ENCODE data around the gene PDZRN4.
"Not testable (repeated sequence)": the region's sequence is repeated elsewhere in the genome, so short reads cannot be mapped to it uniquely, and the experiment has no call there.

The PDZRN4 gene

DNA sequence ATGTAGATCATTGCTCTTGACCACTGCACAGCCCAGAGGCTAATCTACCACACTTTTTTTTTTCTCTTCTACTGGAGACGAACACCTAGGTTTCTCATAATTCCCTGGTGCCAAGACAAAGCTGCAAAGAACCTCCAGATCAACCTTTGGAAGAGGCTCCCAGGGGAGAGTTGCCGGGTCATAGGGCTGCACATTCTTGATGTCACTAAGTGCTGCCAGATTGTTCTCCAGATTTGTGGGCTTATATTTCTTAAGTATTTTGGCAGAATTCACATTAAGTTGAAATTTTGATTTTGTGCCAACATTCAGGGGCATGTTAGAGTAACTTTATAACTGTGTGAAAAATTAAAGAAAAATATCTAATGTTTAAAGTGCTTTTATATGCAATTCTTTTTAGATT, 13.5 kb upstream of the PDZRN4 start:
- no peak overlapping the region for H3K27ac ChIP-seq (replicated peaks)
- no peak overlapping the region for H3K4me3 ChIP-seq (replicated peaks; ENCODE audit: insufficient read depth, low read length)
- TF ChIP-seq GABPA (IDR thresholded peaks at IDR 0.05; ENCODE audit: low read depth): no peak
- TF ChIP-seq SPI1 (IDR thresholded peaks at IDR 0.05; ENCODE audit: borderline replicate concordance, low read depth): no peak
- no peak for TF ChIP-seq POLR2AphosphoS5 (IDR thresholded peaks at IDR 0.05; ENCODE audit: low read depth)
- TF ChIP-seq, protein P1, sequence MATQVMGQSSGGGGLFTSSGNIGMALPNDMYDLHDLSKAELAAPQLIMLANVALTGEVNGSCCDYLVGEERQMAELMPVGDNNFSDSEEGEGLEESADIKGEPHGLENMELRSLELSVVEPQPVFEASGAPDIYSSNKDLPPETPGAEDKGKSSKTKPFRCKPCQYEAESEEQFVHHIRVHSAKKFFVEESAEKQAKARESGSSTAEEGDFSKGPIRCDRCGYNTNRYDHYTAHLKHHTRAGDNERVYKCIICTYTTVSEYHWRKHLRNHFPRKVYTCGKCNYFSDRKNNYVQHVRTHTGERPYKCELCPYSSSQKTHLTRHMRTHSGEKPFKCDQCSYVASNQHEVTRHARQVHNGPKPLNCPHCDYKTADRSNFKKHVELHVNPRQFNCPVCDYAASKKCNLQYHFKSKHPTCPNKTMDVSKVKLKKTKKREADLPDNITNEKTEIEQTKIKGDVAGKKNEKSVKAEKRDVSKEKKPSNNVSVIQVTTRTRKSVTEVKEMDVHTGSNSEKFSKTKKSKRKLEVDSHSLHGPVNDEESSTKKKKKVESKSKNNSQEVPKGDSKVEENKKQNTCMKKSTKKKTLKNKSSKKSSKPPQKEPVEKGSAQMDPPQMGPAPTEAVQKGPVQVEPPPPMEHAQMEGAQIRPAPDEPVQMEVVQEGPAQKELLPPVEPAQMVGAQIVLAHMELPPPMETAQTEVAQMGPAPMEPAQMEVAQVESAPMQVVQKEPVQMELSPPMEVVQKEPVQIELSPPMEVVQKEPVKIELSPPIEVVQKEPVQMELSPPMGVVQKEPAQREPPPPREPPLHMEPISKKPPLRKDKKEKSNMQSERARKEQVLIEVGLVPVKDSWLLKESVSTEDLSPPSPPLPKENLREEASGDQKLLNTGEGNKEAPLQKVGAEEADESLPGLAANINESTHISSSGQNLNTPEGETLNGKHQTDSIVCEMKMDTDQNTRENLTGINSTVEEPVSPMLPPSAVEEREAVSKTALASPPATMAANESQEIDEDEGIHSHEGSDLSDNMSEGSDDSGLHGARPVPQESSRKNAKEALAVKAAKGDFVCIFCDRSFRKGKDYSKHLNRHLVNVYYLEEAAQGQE (IDR thresholded peaks at IDR 0.05; ENCODE audit: insufficient replicate concordance, low read depth): no peak
- no peak for TF ChIP-seq CTCF (IDR thresholded peaks at IDR 0.05; ENCODE audit: insufficient read depth, low read length)
- no peaks in the 10 kb centered on the region for H3K27me3 ChIP-seq (ENCODE audit: insufficient read depth, poor library complexity, severe bottlenecking)
- DNase-seq (ENCODE audit: low read depth in 1 of 2, low spot score in 1 of 2): no peak

DNA sequence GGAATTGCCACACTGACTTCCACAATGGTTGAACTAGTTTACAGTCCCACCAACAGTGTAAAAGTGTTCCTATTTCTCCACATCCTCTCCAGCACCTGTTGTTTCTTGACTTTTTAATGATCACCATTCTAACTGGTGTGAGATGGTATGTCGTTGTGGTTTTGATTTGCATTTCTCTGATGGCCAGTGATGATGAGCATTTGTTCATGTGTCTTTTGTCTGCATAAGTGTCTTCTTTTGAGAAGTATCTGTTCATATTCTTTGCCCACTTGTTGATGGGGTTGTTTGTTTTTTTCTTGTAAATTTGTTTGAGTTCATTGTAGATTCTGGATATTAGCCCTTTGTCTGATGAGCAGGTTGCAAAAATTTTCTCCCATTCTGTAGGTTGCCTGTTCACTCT, 8.6 kb upstream of the PDZRN4 start:
- not testable (repeated sequence) for DNase-seq (ENCODE audit: low read depth in 1 of 2, low spot score in 1 of 2); H3K27ac ChIP-seq (replicated peaks); H3K27me3 ChIP-seq (ENCODE audit: insufficient read depth, poor library complexity, severe bottlenecking); H3K4me3 ChIP-seq (replicated peaks; ENCODE audit: insufficient read depth, low read length)

GRCh38 chr12:41184864-41185263, 3.3 kb upstream of the PDZRN4 start:
- Histone ChIP-seq H3K4me3 (replicated peaks; ENCODE audit: insufficient read depth, low read length) (no peak overlapping the region), H3K27ac (replicated peaks) (no peak overlapping the region), H3K27me3 (ENCODE audit: insufficient read depth, poor library complexity, severe bottlenecking) (peaks cover 26% of the 10 kb centered on the region)
- no peak for DNase-seq (ENCODE audit: low read depth in 1 of 2, low spot score in 1 of 2)
- TF ChIP-seq GABPA (IDR thresholded peaks at IDR 0.05; ENCODE audit: low read depth) (no peak), SPI1 (IDR thresholded peaks at IDR 0.05; ENCODE audit: borderline replicate concordance, low read depth) (no peak), CTCF (IDR thresholded peaks at IDR 0.05; ENCODE audit: insufficient read depth, low read length) (no peak), POLR2AphosphoS5 (IDR thresholded peaks at IDR 0.05; ENCODE audit: low read depth) (no peak)
- TF ChIP-seq, protein P1 (IDR thresholded peaks at IDR 0.05; ENCODE audit: insufficient replicate concordance, low read depth): no peak

GRCh38 chr12:41186026-41186425, 2.1 kb upstream of the PDZRN4 start:
- no peak overlapping the region for H3K27ac ChIP-seq (replicated peaks)
- no peak for TF ChIP-seq GABPA (IDR thresholded peaks at IDR 0.05; ENCODE audit: low read depth)
- TF ChIP-seq POLR2AphosphoS5 (IDR thresholded peaks at IDR 0.05; ENCODE audit: low read depth): no peak
- TF ChIP-seq, protein P1 (IDR thresholded peaks at IDR 0.05; ENCODE audit: insufficient replicate concordance, low read depth): no peak
- TF ChIP-seq SPI1 (IDR thresholded peaks at IDR 0.05; ENCODE audit: borderline replicate concordance, low read depth): no peak
- TF ChIP-seq CTCF (IDR thresholded peaks at IDR 0.05; ENCODE audit: insufficient read depth, low read length): no peak

More at GRCh38 chr12:41186026-41186425, 2.1 kb upstream of the PDZRN4 start:
- Histone ChIP-seq H3K4me3 (replicated peaks; ENCODE audit: insufficient read depth, low read length) (no peak overlapping the region), H3K27me3 (ENCODE audit: insufficient read depth, poor library complexity, severe bottlenecking) (peaks cover 34% of the 10 kb centered on the region)
- no peak for DNase-seq (ENCODE audit: low read depth in 1 of 2, low spot score in 1 of 2)
